B cell (primary cell): ENCODE data around the gene PTPN13. TPM values are rescaled to one million over a fixed set of nuclear protein-coding genes. Genes with fewer than 3 reads are reported as not detected.

Source experiments
- ATAC-seq: fragments of 200-7000 bp; cut with Tn5 transposase; one replicate; pipeline ENCODE4 v1.10.0; 2021; ENCODE audit warnings: low read depth, mild to moderate bottlenecking, moderate number of reproducible peaks, moderate library complexity
- CTCF ChIA-PET: fragments of 350-600 bp; sonication (Branson Sonifier 250); formaldehyde crosslinking; loops from one replicate; lab custom pipeline; 2021; ENCODE audit warnings: antibody characterized with exemption, inconsistent platforms; lab: Charles Lee
- POLR2A ChIA-PET: fragments of 350-600 bp; sonication (Branson Sonifier 250); formaldehyde crosslinking; loops from one replicate; lab custom pipeline; 2021; ENCODE audit warnings: antibody characterized with exemption; lab: Charles Lee
- DNase-seq: peaks from one replicate; pipeline ENCODE4 v3.0.0; 2013
- H2AFZ ChIP-seq: 2 replicates; pipeline ENCODE4 v1.6.1; 2012; ENCODE audit warnings: mild to moderate bottlenecking, low read depth, low read length; ENCODE audit not compliant: insufficient read depth, poor library complexity, severe bottlenecking
- H3K27ac ChIP-seq, 2 donors: 1 replicate in 1 of 2; 2 replicates in 1 of 2; pipeline ENCODE4 v1.5.1; 2012 to 2013; ENCODE audit warnings: low read length in 2 of 2, mild to moderate bottlenecking in 2 of 2, moderate library complexity in 1 of 2
- H3K27me3 ChIP-seq, 4 experiments: fragments of 200-600 bp in 1 of 4; sonication (generic) in 1 of 4; replicated peaks in 1 of 4; 1 replicate in 2 of 4; 2 replicates in 2 of 4; pipeline versions ENCODE4 v1.6.1 to v1.7.0; 2013 to 2016; ENCODE audit warnings: low read length in 3 of 4, mild to moderate bottlenecking in 2 of 4, mixed read lengths in 1 of 4, moderate library complexity in 1 of 4; ENCODE audit not compliant: insufficient read depth in 4 of 4, control insufficient read depth in 3 of 4; ENCODE audit errors: control extremely low read depth in 1 of 4
- H3K36me3 ChIP-seq, 2 experiments: replicated peaks in 1 of 2; 1 replicate in 1 of 2; 2 replicates in 1 of 2; pipeline versions ENCODE4 v1.6.1 to v1.7.1; 2013; ENCODE audit warnings: low read length in 1 of 2; ENCODE audit not compliant: insufficient read depth in 2 of 2, control insufficient read depth in 1 of 2; ENCODE audit errors: control extremely low read depth in 1 of 2, extremely low read depth in 1 of 2
- H3K4me1 ChIP-seq, 2 donors: fragments of 200-600 bp in 1 of 2; sonication (generic) in 1 of 2; 1 replicate in 1 of 2; 2 replicates in 1 of 2; pipeline versions ENCODE4 v1.5.1 to v1.6.1; 2013 to 2017; ENCODE audit warnings: low read length in 2 of 2; ENCODE audit not compliant: control insufficient read depth in 2 of 2, insufficient read depth in 2 of 2
- H3K4me2 ChIP-seq: replicated peaks from 2 replicates; pipeline ENCODE3; 2012; ENCODE audit warnings: mild to moderate bottlenecking, low read depth, low read length; ENCODE audit not compliant: poor library complexity, severe bottlenecking
- H3K4me3 ChIP-seq, 5 experiments: fragments of 200-600 bp in 1 of 5; sonication (generic) in 1 of 5; 1 replicate in 3 of 5; 2 replicates in 2 of 5; pipeline versions ENCODE4 v1.5.1 to v1.7.0; 2011 to 2016; ENCODE audit warnings: low read length in 4 of 5, mild to moderate bottlenecking in 4 of 5, low read depth in 2 of 5, control low read depth in 1 of 5, moderate library complexity in 1 of 5; ENCODE audit not compliant: insufficient read depth in 1 of 5; ENCODE audit errors: control extremely low read depth in 1 of 5, extremely low read depth in 1 of 5
- H3K79me2 ChIP-seq: fragments of 200-600 bp; sonication (generic); one replicate; pipeline ENCODE4 v1.6.0; 2016; ENCODE audit warnings: low read length; ENCODE audit not compliant: control insufficient read depth, insufficient read depth
- H3K9ac ChIP-seq: fragments of 200-600 bp; sonication (generic); 2 replicates; pipeline ENCODE4 v1.6.1; 2017; ENCODE audit warnings: mild to moderate bottlenecking, low read length, moderate library complexity
- H3K9me3 ChIP-seq, 3 donors: one replicate each; pipeline versions ENCODE4 v1.6.1 to v1.7.1; 2013; ENCODE audit warnings: low read length in 2 of 3; ENCODE audit not compliant: control insufficient read depth in 2 of 3, insufficient read depth in 1 of 3; ENCODE audit errors: control extremely low read depth in 1 of 3
- H4K20me1 ChIP-seq: 2 replicates; pipeline ENCODE4 v1.6.0; 2012; ENCODE audit warnings: mild to moderate bottlenecking, low read length; ENCODE audit not compliant: insufficient read depth, control insufficient read depth, poor library complexity, severe bottlenecking
- H3K27ac Mint-ChIP-seq: one replicate; pipeline ENCODE4 v1.8.0; 2021; ENCODE audit warnings: mixed read lengths
- H3K27me3 Mint-ChIP-seq: one replicate; pipeline ENCODE4 v1.8.0; 2021; ENCODE audit warnings: mixed read lengths
- H3K4me1 Mint-ChIP-seq: one replicate; pipeline ENCODE4 v1.8.0; 2021; ENCODE audit warnings: mixed read lengths
- H3K4me3 Mint-ChIP-seq: one replicate; pipeline ENCODE4 v1.8.0; 2021; ENCODE audit warnings: mixed read lengths
- H3K9me3 Mint-ChIP-seq: one replicate; pipeline ENCODE4 v1.8.0; 2022; ENCODE audit warnings: mixed read lengths; ENCODE audit not compliant: insufficient read depth
- CTCF ChIP-seq: fragments of 200-600 bp; IDR thresholded peaks from one replicate; pipeline ENCODE4 v1.8.0; 2022; ENCODE audit warnings: antibody characterized with exemption, mild to moderate bottlenecking
- EZH2 ChIP-seq: IDR thresholded peaks from 2 replicates; pipeline ENCODE4 v1.6.1; 2012; ENCODE audit warnings: borderline replicate concordance, low read depth, mild to moderate bottlenecking, moderate library complexity, low read length; ENCODE audit not compliant: insufficient read depth, poor library complexity, severe bottlenecking
- WGBS: methylation state at CpG from one replicate; pipeline ENCODE4 v1.1.5; 2013; ENCODE audit warnings: missing lambda C conversion rate; ENCODE audit not compliant: insufficient coverage; 5-methylcytosine and 5-hydroxymethylcytosine counted together
- intact Hi-C: fragments of 100-400 bp; cut with micrococcal nuclease; formaldehyde crosslinking; loops from one replicate; pipeline ENCODE4 v1.10.0; 2022
- polyA plus RNA-seq: library from polyadenylated mRNA; depleted of rRNA; stranded (reverse); fragments of >200 nt; gene quantifications from 2 replicates; pipeline ENCODE4 v1.2.3, GENCODE V29; 2012
- total RNA-seq, 2 donors: library from RNA; stranded (reverse); fragments of 120-200 nt in 1 of 2; gene quantifications; 1 replicate in 1 of 2; 2 replicates in 1 of 2; pipeline versions ENCODE4 v1.2.3 to v1.2.4, GENCODE V29; 2013 to 2022

PTPN13 gene
- total and polyA plus RNA-seq, 2 donors (not counting 1 experiment from before 2014, with no cell fraction given): 0.91 TPM; not detected in 1

- no peaks in the 10 kb centered on the region for H3K4me1 Mint-ChIP-seq
- no peak overlapping the region for H3K4me3 Mint-ChIP-seq
- TF ChIP-seq CTCF: no peak
- TF ChIP-seq EZH2: no peak
These were observed 81.4 kb downstream of the PTPN13 start for GRCh38 chr4:86675548-86675947.

GRCh38 chr4:86678796-86679195, 84.7 kb downstream of the PTPN13 start:
- ChIA-PET CTCF (no interaction called here), POLR2A (no interaction called here)
- H3K4me3 Mint-ChIP-seq: no peak overlapping the region
- WGBS: 92% methylated on average over 2 of the region's 2 CpGs
- H3K4me1 Mint-ChIP-seq: no peaks in the 10 kb centered on the region
- Histone ChIP-seq H4K20me1 (no peaks in the 10 kb centered on the region), H3K79me2 (no peaks in the 10 kb centered on the region), H3K36me3 (no peaks in the 10 kb centered on the region), H3K27ac (no peak overlapping the region), H3K4me2 (no peak overlapping the region), H3K9ac (no peak overlapping the region), H3K4me1 (no peaks in the 10 kb centered on the region), H3K4me3 (no peak overlapping the region), H3K9me3 (no peaks in the 10 kb centered on the region), H2AFZ (no peak overlapping the region), H3K27me3 (no peaks in the 10 kb centered on the region)
- H3K27me3 Mint-ChIP-seq: no peaks in the 10 kb centered on the region
- H3K27ac Mint-ChIP-seq: no peak overlapping the region
- intact Hi-C loops: no loop called here
- no peak for DNase-seq
- ATAC-seq: no peak
- TF ChIP-seq CTCF (no peak), EZH2 (no peak)
- H3K9me3 Mint-ChIP-seq: no peaks in the 10 kb centered on the region

More at GRCh38 chr4:86675548-86675947, 81.4 kb downstream of the PTPN13 start:
- no peak overlapping the region for H2AFZ ChIP-seq
- no peak overlapping the region for H3K4me2 ChIP-seq
- WGBS: no CpG with 5 or more reads among the region's 1 CpG
- H3K27me3 ChIP-seq: no peaks in the 10 kb centered on the region
- intact Hi-C loops: no loop called here
- CTCF ChIA-PET: no interaction called here
- no peaks in the 10 kb centered on the region for H3K79me2 ChIP-seq
- H3K4me3 ChIP-seq: no peak overlapping the region
- no peak for ATAC-seq
- Mint-ChIP-seq H3K27me3 (peaks cover 2% of the 10 kb centered on the region), H3K9me3 (no peaks in the 10 kb centered on the region), H3K27ac (no peak overlapping the region)
- H3K36me3 ChIP-seq: no peaks in the 10 kb centered on the region
- POLR2A ChIA-PET: no interaction called here
- no peak overlapping the region for H3K27ac ChIP-seq
- no peak for DNase-seq
- no peaks in the 10 kb centered on the region for H3K4me1 ChIP-seq
- H3K9ac ChIP-seq: no peak overlapping the region
- H3K9me3 ChIP-seq: no peaks in the 10 kb centered on the region
- H4K20me1 ChIP-seq: no peaks in the 10 kb centered on the region
